ENCODE data around the gene NDUFS8.

NDUFS8 gene

GRCh38 chr11:68083517-68083916, 53.0 kb downstream of the NDUFS8 start:
- TF ChIP-seq, protein P1, sequence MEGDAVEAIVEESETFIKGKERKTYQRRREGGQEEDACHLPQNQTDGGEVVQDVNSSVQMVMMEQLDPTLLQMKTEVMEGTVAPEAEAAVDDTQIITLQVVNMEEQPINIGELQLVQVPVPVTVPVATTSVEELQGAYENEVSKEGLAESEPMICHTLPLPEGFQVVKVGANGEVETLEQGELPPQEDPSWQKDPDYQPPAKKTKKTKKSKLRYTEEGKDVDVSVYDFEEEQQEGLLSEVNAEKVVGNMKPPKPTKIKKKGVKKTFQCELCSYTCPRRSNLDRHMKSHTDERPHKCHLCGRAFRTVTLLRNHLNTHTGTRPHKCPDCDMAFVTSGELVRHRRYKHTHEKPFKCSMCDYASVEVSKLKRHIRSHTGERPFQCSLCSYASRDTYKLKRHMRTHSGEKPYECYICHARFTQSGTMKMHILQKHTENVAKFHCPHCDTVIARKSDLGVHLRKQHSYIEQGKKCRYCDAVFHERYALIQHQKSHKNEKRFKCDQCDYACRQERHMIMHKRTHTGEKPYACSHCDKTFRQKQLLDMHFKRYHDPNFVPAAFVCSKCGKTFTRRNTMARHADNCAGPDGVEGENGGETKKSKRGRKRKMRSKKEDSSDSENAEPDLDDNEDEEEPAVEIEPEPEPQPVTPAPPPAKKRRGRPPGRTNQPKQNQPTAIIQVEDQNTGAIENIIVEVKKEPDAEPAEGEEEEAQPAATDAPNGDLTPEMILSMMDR (conservative IDR thresholded peaks at IDR 0.05; ENCODE audit: low read depth, low read length): no peak

More at GRCh38 chr11:68083517-68083916, 53.0 kb downstream of the NDUFS8 start:
- DNase-seq (ENCODE audit: low read depth): no peak
- no peak overlapping the region for H3K4me3 ChIP-seq (ENCODE audit: low read depth, low read length)
